Measurements from ENCODE around the gene DNAH2. TPM values are rescaled to one million over a fixed set of nuclear protein-coding genes. Genes with fewer than 3 reads are reported as not detected.
A peak's percentile ranks its signal among the peaks of the same experiment; 100 is the strongest.

The DNAH2 gene
- total and polyA plus RNA-seq, 2 of the 13 experiments (the other 11 are each of a cell fraction or from before 2014, with no cell fraction given) = not detected

- peak; percentile 85 for TF ChIP-seq ZHX1 (CRISPR knock-in tag; IDR thresholded peaks at IDR 0.05; ENCODE audit: low read depth)
- no peak for TF ChIP-seq ZBED4 (CRISPR knock-in tag; IDR thresholded peaks at IDR 0.05; ENCODE audit: borderline replicate concordance)
- TF ChIP-seq SATB2 (CRISPR knock-in tag; IDR thresholded peaks at IDR 0.05) = 0 out of 2 replicates have a peak, but pooled peaks have one; percentile 12
- TF ChIP-seq KDM5B (CRISPR knock-in tag; IDR thresholded peaks at IDR 0.05; ENCODE audit: borderline replicate concordance) = 0 out of 2 replicates have a peak, but pooled peaks have one; percentile 24
- TF ChIP-seq ZNF292 (CRISPR knock-in tag; IDR thresholded peaks at IDR 0.05; ENCODE audit: borderline replicate concordance, low read depth) = no peak
- TF ChIP-seq RXRA (CRISPR knock-in tag; IDR thresholded peaks at IDR 0.05) = 0 out of 2 replicates have a peak, but pooled peaks have one; percentile 40
- no peak for TF ChIP-seq ZNF720 (CRISPR knock-in tag; IDR thresholded peaks at IDR 0.05)
- no peak for TF ChIP-seq NFIB (CRISPR knock-in tag; IDR thresholded peaks at IDR 0.05; ENCODE audit: borderline replicate concordance)
- 0 out of 2 replicates have a peak, but pooled peaks have one; percentile 42 for TF ChIP-seq ZNF441 (CRISPR knock-in tag; IDR thresholded peaks at IDR 0.05; ENCODE audit: borderline replicate concordance)
- no peak for TF ChIP-seq NFE2 (CRISPR knock-in tag; IDR thresholded peaks at IDR 0.05)
- no peak for TF ChIP-seq SNAPC4 (CRISPR knock-in tag; IDR thresholded peaks at IDR 0.05)
- peak; percentile 66; the same call in 1 of the 2 replicates for TF ChIP-seq TSC22D2 (CRISPR knock-in tag; IDR thresholded peaks at IDR 0.05; ENCODE audit: borderline replicate concordance)
- no peak; the same call in 1 of the 2 replicates for TF ChIP-seq ZC3H4 (CRISPR knock-in tag; IDR thresholded peaks at IDR 0.05; ENCODE audit: borderline replicate concordance)
These were observed 30.3 kb upstream of the DNAH2 start, which contains the start of gene TP53 (continued) for GRCh38 chr17:7687072-7687907.
